Stimulated activated CD8-positive, alpha-beta memory T cell treated with anti-CD3 and anti-CD28 coated beads, Interleukin-7, amount 100 ng/mL, for 24 hours (primary cell): ENCODE results near the gene SLC22A12.
"Not testable (repeated sequence)": the region's sequence is repeated elsewhere in the genome, so short reads cannot be mapped to it uniquely, and the experiment has no call there.

ENCODE experiments used
- DNase-seq: peaks from one replicate; pipeline ENCODE4 v3.0.0-alpha.2; 2020; ENCODE audit warnings: low read depth

Gene SLC22A12

DNA sequence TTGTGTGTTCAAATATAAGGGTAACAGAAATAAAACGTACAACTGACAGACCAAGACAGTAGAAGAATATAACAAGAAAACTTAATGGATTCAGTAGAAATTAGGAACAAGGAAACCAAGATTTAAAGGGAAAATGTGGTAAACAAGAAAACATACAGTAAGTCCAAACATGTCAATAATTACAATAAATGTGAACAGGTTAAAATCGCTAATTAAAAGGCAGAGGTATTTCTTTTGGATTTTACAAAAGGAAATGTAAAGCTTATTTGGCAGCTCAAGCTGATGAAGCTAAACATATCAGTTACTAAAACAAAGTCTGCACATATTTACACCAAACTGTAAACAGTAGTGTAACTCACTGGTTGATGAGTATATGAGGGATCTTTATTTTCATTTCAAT lies 2.3 kb upstream of the SLC22A12 start:
- DNase-seq = no peak

DNA sequence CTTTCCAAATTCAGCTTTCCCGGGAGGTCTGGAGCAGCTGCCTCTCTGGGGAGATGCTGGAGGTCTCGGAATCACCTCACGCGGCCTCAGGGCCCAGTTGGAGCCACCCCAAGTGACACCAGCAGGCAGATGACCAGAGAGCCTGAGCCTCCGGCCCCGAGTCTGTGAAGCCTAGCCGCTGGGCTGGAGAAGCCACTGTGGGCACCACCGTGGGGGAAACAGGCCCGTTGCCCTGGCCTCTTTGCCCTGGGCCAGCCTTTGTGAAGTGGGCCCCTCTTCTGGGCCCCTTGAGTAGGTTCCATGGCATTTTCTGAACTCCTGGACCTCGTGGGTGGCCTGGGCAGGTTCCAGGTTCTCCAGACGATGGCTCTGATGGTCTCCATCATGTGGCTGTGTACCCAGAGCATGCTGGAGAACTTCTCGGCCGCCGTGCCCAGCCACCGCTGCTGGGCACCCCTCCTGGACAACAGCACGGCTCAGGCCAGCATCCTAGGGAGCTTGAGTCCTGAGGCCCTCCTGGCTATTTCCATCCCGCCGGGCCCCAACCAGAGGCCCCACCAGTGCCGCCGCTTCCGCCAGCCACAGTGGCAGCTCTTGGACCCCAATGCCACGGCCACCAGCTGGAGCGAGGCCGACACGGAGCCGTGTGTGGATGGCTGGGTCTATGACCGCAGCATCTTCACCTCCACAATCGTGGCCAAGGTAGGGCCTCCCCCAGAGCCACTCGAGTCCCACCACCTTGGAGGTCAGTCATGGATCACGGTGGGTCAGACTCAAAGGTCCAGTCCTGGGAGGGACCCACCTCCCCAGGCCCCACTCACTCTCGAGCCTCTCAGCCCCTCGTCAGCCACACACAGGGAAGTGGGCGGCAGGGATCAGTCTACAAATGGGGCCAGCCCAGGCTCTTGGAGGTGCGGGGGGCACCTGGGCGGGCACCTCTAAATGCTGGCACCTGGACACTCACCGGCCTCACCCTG lies 525 bp downstream of the SLC22A12 start:
- no peak for DNase-seq

DNA sequence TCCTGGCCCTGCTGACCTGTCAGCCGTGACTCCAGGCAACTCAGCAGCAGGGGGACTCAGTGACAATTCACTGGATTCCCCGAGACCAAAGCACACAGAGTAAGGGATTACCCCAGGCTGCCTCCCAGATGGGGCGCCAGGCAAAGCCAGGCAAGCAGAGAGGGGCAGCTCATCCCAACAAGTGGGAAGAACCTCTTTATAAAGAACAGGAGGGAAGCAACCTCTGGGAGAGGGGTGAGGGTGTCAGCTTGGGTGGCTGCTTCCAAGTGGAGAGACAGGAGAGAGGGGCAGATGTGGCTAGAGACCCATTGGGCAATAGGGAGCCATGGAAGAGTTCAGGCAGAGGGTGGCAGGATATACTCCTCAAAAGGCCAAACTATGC lies 1.2 kb downstream of the SLC22A12 start:
- DNase-seq = no peak

DNA sequence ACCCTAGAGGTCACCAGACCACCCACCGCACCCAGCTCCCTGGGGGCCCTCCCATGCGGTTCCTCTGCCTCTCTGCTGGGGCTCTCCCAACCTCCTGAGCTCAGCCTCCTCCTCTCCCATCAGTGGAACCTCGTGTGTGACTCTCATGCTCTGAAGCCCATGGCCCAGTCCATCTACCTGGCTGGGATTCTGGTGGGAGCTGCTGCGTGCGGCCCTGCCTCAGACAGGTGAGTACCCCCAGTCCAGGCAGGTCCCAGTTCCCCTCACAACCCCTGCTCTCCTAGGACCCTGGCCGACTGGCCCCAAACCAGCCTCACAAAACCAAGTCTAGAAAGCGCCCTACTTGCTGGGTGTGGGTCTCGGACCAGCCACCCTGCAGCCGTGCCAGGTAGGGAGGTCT lies 1.6 kb downstream of the SLC22A12 start:
- DNase-seq = no peak

DNA sequence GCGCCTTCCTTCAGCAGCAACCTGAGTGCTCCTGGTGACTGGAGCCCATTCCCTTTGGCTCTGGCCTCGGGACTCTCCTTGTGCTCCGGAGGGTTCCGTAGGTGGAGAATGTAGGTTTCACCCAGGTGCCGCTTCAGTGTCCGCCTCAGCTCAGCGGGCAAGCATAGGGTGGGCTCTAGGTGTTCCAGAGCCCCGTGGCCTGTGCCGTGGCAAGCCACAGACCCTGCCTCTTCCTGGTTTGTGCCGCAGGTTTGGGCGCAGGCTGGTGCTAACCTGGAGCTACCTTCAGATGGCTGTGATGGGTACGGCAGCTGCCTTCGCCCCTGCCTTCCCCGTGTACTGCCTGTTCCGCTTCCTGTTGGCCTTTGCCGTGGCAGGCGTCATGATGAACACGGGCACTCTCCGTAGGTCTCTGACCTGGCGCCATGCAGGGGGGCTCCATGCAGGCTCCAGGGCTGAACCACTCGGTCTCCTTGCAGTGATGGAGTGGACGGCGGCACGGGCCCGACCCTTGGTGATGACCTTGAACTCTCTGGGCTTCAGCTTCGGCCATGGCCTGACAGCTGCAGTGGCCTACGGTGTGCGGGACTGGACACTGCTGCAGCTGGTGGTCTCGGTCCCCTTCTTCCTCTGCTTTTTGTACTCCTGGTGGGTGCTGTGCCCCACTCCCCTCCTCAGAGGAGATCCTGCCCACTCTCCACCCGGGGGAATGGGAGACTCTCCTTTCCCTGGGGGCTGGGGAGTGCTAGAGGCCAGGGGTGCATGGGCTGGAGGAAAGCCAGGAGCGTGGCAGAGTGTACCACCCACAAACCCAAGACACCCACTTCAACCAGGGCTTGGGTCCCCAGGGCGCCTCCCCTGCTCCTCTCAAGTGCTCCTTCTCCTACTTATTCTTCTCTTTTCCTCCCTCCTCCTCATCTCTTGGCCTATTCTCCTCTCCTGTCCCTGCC lies 2.4 kb downstream of the SLC22A12 start:
- DNase-seq = no peak

DNA sequence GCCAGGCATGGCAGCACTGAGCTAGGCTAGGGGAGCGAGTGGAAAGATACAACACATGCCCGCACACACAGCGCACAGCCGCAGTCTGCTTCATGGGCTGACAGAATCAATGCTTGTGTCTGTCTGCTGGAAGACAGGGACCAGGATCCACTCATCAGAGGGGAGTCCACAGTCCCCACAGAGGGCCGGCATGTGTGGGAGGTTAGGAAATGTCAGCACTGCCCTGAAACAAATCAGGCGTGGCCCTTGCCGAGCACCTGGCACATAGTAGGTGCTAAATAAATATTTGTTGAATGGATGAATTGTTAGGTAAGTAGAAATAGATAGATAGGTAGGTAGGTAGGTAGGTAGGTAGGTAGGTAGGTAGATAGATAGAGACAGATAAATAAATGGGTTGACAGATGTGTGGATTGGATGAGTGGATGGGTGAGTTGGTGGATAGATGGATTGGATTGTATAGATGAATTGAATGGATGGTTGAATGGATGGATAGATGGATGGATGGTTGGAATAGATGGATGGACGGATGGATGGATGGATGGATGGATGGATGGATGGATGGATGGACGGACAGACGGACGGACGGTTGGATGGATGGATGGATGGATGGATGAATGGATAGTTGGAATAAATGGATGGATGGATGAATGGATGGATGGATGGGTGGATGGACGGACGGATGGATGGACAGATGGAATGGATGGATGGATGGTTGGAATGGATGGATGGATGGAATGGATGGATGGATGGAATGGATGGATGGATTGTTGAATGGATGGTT lies 3.3 kb downstream of the SLC22A12 start:
- no peak for DNase-seq

DNA sequence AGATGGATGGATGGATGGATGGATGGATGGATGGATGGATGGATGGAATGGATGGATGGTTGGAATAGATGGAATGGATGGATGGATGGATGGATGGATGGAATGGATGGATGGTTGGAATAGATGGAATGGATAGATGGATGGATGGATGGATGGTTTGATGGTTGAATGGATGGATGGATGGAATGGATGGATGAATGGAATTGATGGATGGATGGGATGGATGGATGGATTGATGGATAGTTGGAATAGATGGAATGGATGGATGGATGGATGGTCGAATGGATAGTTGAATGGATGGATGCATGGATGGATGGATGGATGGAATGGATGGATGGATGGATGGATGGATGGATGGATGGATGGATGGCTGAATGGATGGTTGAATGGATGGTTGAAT lies 4.9 kb downstream of the SLC22A12 start:
- not testable (repeated sequence) for DNase-seq

DNA sequence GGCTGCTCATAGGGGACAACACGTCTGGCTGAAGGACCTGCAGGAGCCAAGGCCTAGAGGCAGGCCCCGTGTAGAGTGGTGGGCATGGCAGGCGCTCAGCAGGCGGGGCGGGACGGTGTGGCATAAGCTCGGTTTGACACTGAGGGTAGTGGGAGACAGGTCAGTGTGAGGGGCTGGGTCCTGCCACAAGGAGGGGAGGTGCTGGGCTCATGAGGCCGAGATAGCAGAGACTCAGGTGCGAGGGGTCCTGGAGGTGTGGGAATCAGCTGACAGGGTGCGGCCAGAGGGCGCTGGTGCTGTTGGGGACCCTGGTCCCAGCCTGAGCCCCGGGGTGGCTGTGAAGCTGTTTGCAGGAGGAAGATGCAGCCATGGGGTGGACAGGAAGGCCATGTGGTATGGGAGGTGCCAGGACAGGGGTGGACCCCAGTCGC lies 6.7 kb downstream of the SLC22A12 start:
- DNase-seq = no peak

DNA sequence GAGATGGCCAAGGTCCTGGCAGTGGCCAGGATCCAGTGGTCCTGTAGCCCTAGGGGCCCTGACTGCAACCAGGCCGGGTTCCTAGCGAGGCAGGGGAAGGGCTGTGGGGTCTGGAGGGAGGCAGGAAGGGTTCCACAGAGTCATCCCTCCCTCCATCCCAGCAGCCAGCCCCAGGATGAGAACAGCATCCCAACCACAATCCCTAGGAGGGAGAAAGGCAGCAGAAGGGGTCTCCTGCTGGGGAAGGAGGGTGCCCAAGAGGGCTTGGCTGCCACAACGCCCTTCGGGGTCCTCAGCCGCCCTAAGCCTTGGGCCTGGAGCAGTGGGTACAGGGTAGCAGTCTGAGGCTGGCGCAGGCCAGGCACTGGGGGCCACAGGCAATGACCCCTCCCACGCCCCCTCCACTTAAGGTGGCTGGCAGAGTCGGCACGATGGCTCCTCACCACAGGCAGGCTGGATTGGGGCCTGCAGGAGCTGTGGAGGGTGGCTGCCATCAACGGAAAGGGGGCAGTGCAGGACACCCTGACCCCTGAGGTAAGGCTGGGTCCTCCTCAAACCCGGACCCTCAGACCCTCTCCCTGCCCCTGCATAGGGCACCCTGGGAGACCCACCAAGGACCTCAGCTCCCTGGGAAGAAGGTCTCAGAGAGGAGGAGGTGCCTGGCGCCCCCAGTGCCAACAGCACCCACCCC lies 7.2 kb downstream of the SLC22A12 start:
- DNase-seq = no peak

DNA sequence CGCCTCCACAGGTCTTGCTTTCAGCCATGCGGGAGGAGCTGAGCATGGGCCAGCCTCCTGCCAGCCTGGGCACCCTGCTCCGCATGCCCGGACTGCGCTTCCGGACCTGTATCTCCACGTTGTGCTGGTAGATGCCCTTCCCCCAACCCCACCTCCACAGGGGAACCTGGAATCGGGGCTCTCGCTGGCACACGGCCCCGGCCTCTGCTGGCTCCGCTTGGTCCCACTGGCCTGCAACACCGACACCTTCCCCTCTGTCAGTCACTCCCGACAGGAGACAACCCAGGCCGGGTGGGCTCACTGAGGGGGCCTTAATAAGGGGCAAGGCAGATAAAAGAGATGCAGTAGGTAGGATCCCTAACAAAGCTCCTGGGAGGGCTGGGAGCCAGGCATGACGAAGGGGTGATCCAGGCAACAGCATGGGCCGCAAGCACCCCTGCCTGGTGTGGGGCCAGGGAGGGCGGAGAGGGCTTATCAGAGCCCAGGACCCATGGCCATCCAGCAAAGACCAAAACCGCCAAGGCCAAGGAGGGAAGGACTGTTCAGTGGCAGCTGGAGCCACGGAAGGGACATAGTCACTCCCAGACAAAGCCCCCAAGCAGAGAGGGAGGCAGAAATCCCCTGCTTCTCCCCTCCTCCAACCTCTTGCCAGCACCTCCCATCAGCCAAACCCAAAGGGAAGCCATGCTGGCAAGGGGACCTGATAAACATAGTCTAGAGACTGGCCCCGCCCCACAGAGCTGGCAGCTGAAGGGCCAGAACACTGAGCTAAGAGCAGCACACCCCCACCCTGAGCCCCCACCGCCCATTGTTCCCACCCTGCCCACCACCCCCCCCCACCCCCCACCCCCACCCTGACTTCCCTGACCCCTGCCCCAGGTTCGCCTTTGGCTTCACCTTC lies 8.0 kb downstream of the SLC22A12 start:
- DNase-seq = no peak

DNA sequence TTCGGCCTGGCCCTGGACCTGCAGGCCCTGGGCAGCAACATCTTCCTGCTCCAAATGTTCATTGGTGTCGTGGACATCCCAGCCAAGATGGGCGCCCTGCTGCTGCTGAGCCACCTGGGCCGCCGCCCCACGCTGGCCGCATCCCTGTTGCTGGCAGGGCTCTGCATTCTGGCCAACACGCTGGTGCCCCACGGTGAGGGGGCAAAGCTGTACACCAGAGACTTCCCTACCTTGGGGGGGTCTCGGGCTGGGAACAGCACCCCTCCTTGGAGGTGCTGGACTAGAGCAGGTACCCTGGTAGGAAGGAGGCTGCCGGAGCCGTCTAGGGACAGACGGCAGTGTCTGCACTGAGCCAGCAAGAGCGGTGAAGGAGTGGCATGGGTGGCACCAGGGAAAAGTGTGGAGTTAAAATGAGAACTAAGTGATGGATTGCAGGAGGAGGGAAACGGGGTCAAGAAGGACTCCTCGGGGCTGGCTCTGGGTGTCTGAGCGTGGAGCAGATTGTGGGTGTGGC lies 8.7 kb downstream of the SLC22A12 start:
- no peak for DNase-seq

DNA sequence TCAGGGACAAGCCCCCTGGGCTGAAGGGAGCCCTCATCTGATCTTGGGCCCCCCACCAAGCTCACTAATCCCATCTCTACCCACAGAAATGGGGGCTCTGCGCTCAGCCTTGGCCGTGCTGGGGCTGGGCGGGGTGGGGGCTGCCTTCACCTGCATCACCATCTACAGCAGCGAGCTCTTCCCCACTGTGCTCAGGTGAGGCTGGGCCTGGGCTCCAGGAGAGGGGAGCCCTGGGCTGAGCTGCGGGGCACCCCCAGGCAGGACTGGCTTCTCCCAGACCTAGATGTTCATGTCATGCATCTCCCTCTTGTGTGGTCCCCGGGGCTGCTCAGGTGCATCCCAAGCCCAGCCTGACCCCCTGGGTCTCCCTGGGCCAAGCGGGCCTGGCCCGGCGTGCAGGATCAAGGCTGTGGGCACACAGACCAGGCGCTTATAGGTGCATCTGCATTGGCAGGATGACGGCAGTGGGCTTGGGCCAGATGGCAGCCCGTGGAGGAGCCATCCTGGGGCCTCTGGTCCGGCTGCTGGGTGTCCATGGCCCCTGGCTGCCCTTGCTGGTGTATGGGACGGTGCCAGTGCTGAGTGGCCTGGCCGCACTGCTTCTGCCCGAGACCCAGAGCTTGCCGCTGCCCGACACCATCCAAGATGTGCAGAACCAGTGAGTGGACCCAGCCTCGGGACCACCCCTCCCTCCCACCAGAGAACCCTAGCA lies 9.4 kb downstream of the SLC22A12 start:
- DNase-seq = no peak

DNA sequence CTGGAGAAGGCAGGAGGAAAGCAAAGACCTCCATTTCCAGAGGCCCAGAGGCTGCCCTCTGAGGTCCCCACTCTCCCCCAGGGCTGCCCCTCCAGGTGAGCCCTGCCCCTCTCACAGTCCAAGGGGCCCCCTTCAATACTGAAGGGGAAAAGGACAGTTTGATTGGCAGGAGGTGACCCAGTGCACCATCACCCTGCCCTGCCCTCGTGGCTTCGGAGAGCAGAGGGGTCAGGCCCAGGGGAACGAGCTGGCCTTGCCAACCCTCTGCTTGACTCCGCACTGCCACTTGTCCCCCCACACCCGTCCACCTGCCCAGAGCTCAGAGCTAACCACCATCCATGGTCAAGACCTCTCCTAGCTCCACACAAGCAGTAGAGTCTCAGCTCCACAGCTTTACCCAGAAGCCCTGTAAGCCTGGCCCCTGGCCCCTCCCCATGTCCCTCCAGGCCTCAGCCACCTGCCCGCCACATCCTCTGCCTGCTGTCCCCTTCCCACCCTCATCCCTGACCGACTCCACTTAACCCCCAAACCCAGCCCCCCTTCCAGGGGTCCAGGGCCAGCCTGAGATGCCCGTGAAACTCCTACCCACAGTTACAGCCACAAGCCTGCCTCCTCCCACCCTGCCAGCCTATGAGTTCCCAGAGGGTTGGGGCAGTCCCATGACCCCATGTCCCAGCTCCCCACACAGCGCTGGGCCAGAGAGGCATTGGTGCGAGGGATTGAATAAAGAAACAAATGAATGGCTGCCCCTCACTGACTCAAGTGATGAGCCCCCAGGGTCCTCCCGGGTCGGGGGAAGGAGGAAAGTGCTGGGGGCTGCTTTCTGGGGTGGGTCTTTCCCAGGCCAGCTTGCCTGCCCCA lies 10.8 kb downstream of the SLC22A12 start:
- DNase-seq = no peak

DNA sequence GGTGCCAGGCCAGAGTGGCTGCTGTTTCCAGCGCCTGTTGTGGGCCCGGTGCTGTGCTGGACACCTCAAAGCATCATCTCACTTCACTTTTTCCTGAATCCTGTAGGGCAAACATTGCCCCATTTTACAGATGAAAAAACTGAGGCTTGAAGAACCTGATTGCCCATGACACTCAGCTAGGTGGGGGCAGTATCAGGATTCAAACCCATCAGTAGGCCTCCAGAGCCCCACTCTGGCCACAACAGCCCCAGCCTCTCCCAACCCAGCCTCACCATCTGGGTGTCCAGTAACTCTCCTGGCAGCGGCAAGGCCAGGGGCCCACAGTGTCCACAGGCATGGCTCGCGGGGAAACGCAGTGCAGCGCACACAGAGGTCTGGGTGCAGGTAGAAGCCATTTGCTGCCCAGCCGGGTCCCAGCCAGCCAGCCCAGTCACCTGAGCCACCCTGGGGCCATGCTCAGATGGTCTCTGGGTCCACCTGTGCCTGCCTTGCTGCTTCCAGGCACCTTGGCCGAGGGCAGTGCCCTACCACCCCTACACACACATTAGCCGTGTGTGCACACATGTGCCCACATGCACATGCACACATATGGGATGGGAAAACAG lies 11.5 kb downstream of the SLC22A12 start:
- no peak for DNase-seq

DNA sequence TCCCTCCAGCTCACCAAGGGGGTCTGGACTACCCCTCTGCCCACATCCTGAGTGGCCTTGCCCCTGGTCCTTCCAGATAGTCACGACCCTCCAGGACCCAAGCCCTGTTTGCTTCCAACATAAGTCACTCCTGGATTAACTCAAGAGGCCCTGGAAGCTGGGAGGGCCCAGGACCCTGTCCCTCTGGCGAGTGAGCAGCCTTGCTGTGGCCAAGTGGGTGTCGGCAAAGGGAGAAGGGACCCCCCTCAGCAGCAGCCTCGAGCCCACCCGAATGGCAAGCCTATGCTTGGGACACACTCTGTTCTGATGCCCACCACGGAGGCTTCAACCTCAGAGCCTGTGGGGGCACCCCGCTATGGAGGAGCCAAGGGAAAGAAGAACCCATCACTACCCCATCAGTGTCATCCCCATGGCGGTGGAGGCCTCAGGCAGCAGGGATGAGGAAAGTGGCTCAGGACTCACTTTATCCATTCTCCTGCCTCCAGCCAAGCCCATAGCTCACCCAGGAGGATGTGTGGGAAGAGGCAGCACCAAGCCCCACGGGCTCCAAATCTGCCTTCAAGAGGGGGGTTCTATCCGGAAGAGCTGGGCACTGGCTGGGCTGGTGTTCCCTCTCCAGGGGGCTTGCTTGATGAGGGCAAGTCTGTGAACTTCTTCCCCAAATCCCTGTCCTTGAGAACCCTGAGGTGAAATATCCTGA lies 12.5 kb downstream of the SLC22A12 start:
- DNase-seq = no peak

DNA sequence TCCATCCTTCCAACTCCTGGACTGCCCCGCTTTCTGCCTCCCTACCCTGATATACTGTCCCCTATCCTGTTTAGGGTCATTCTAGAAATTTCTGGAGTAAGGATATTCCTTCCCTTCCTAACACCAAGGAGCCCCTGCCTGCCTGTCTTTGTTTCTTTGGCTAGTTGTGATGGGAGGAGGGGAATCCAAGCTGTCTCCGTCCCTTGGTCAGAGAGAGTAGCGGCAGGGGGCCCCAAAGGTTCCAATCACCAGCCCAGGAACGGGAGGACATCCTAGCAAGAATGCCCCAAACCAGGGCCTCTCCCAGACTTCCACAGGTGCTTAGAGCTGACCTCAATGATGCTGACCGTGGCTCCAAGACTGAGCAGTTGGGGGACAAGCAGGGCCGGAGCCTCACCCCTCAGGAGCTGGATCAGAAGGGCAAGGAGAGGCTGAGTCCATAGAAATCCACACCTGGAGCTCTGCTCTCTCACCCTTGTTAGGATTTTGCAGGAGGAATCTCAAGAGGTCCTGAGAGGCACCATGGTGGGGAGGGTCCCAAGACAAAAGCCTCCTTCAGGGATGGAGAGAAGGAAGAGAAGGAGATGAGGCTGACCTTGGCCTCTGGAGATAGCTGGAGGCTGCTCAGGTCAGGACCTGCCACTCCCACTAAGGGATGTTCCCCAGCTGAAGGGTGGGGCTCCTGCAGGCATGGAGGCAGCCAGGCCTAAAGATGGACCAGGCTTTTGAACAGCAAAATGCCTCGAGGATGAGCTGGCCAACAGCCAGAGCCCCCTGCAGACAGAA lies 13.6 kb downstream of the SLC22A12 start:
- DNase-seq = no peak

DNA sequence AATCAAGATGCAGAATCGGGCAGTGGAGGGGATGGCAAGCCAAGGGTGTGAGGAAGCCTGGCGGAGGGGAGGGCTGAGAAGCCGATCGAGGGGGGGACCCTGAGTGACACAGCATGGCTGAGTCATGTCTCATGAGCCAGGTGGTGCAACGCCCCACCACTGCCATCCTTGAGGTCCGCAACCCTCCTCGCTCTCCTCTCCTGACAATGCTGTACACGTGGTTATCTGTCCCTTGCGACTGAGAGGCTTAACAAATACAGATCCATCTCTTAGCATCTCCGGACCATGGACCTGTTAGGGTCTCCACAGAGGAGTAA lies 14.2 kb downstream of the SLC22A12 start:
- no peak for DNase-seq
